Gastrocnemius medialis (tissue), 4 donors: ENCODE results near the gene ME3. TPM values are rescaled to one million over a fixed set of nuclear protein-coding genes. Genes with fewer than 3 reads are reported as not detected.

Source experiments
- ATAC-seq, 2 donors: fragments of 150-250 bp; one replicate each; pipeline ENCODE4 v1.9.1; 2016
- DNase-seq, 2 donors: peaks; one replicate each; pipeline ENCODE4 v3.0.0-alpha.2; 2019
- H3K27ac ChIP-seq, 4 donors: fragments of 200-600 bp; sonication (generic); 1 replicate in 1 of 4; 2 replicates in 3 of 4; pipeline ENCODE4 v1.5.1; 2016 to 2018; ENCODE audit warnings: mild to moderate bottlenecking in 2 of 4, moderate library complexity in 1 of 4
- H3K27me3 ChIP-seq, 3 donors: fragments of 200-600 bp; sonication (generic) in 2 of 3; 1 replicate in 1 of 3; 2 replicates in 2 of 3; pipeline versions ENCODE4 v1.5.1 to v1.6.0; 2016 to 2019; ENCODE audit warnings: mild to moderate bottlenecking in 1 of 3, moderate library complexity in 1 of 3
- H3K36me3 ChIP-seq, 2 donors: fragments of 200-600 bp; sonication (generic) in 1 of 2; one replicate each; pipeline ENCODE4 v1.5.1; 2017 to 2018
- H3K4me1 ChIP-seq, 2 donors: fragments of 200-600 bp; sonication (generic) in 1 of 2; one replicate each; pipeline ENCODE4 v1.5.1; 2016 to 2017; ENCODE audit warnings: mild to moderate bottlenecking in 2 of 2
- H3K4me3 ChIP-seq, 4 donors: fragments of 200-600 bp; sonication (generic) in 3 of 4; 1 replicate in 1 of 4; 2 replicates in 3 of 4; pipeline ENCODE4 v1.5.1; 2016 to 2019; ENCODE audit warnings: mild to moderate bottlenecking in 2 of 4
- H3K9me3 ChIP-seq, 3 donors: fragments of 200-600 bp; sonication (generic) in 2 of 3; 1 replicate in 1 of 3; 2 replicates in 2 of 3; pipeline ENCODE4 v1.5.1; 2016 to 2019
- CTCF ChIP-seq, 5 experiments: fragments of 450-650 bp in 3 of 5; fragments of 200-600 bp in 2 of 5; sonication (generic) in 2 of 5; IDR thresholded peaks in 4 of 5; conservative IDR thresholded peaks in 1 of 5; 1 replicate in 4 of 5; 2 replicates in 1 of 5; pipeline ENCODE4 v1.5.1; 2016 to 2019; ENCODE audit warnings: antibody characterized with exemption in 5 of 5, mild to moderate bottlenecking in 3 of 5, moderate library complexity in 3 of 5
- POLR2A ChIP-seq, 2 donors: fragments of 450-650 bp; IDR thresholded peaks; one replicate each; pipeline ENCODE4 v1.6.1; 2017; ENCODE audit warnings: antibody characterized with exemption in 2 of 2, mild to moderate bottlenecking in 2 of 2, moderate library complexity in 2 of 2
- in situ Hi-C, 4 donors: fragments of 200-750 bp; cut with MboI; loops; one replicate each; pipeline versions ENCODE4 v1.15.0 to v1.8.0; 2017; ENCODE audit warnings: low sequenced_read_pairs in 4 of 4
- intact Hi-C: fragments of 100-400 bp; cut with DNase I; formaldehyde crosslinking; loops from one replicate; pipeline ENCODE4 v1.15.1; 2023; ENCODE audit warnings: low total_unique reads
- total RNA-seq, 4 donors: library from RNA; depleted of rRNA; stranded (reverse); fragments of >200 nt; gene quantifications; one replicate each; pipeline versions ENCODE4 v1.1.0 to v1.2.3, GENCODE V29; 2016

Gene ME3
- total RNA-seq, 4 donors from 2014 or later, result 4.2 to 17.0 (median 15.7) TPM

- Histone ChIP-seq H3K4me1 (peaks cover 42 to 50% of the 10 kb centered on the region in 2 donors), H3K9me3 (no peaks in the 10 kb centered on the region), H3K27ac (peak overlapping the region; percentile 36 to 72 (median 48)), H3K27me3 (no peaks in the 10 kb centered on the region), H3K4me3 (no peak overlapping the region), H3K36me3 (no peaks in the 10 kb centered on the region)
- no peak for TF ChIP-seq CTCF (IDR thresholded peaks at IDR 0.05 in 4 of 5, conservative IDR thresholded peaks at IDR 0.05 in 1 of 5)
- no peak for TF ChIP-seq POLR2A (IDR thresholded peaks at IDR 0.05)
- peak in 1 of 2 donors; percentile 30 for ATAC-seq
- intact Hi-C loops, result no loop called here
- in situ Hi-C loops, result no loop called here
- DNase-seq, result no peak
Observed at GRCh38 chr11:86588566-86589090, 83.8 kb downstream of the ME3 start.

GRCh38 chr11:86587264-86588193 is 84.9 kb downstream of the ME3 start:
- intact Hi-C loops, result no loop called here
- Histone ChIP-seq H3K4me3 (no peak overlapping the region), H3K27me3 (no peaks in the 10 kb centered on the region), H3K4me1 (peaks cover 37 to 39% of the 10 kb centered on the region in 2 donors), H3K27ac (peak overlapping the region in 3 of 4 donors; percentile 24 to 72 (median 36)), H3K9me3 (no peaks in the 10 kb centered on the region), H3K36me3 (no peaks in the 10 kb centered on the region)
- DNase-seq (no peak), ATAC-seq (no peak)
- TF ChIP-seq POLR2A (IDR thresholded peaks at IDR 0.05) (no peak), CTCF (IDR thresholded peaks at IDR 0.05 in 4 of 5, conservative IDR thresholded peaks at IDR 0.05 in 1 of 5) (no peak)
- in situ Hi-C loops, result no loop called here

- no peak for TF ChIP-seq POLR2A (IDR thresholded peaks at IDR 0.05)
- TF ChIP-seq CTCF (IDR thresholded peaks at IDR 0.05 in 4 of 5, conservative IDR thresholded peaks at IDR 0.05 in 1 of 5), result no peak
- Histone ChIP-seq H3K36me3 (no peaks in the 10 kb centered on the region), H3K27me3 (no peaks in the 10 kb centered on the region), H3K4me3 (no peak overlapping the region), H3K27ac (no peak overlapping the region), H3K9me3 (no peaks in the 10 kb centered on the region), H3K4me1 (peaks cover 26 to 27% of the 10 kb centered on the region in 2 donors)
- ATAC-seq (no peak), DNase-seq (no peak)
- in situ Hi-C loops (no loop called here), intact Hi-C loops (no loop called here)
Observed at GRCh38 chr11:86586307-86586706, 86.1 kb downstream of the ME3 start.

- intact Hi-C loops (no loop called here), in situ Hi-C loops (no loop called here)
- TF ChIP-seq CTCF (IDR thresholded peaks at IDR 0.05 in 4 of 5, conservative IDR thresholded peaks at IDR 0.05 in 1 of 5) (no peak), POLR2A (IDR thresholded peaks at IDR 0.05) (no peak)
- Histone ChIP-seq H3K36me3 (no peaks in the 10 kb centered on the region), H3K27me3 (no peaks in the 10 kb centered on the region), H3K9me3 (no peaks in the 10 kb centered on the region), H3K4me3 (no peak overlapping the region), H3K27ac (no peak overlapping the region), H3K4me1 (peaks cover 25 to 27% of the 10 kb centered on the region in 2 donors)
- ATAC-seq, result no peak
- DNase-seq, result no peak
Observed at GRCh38 chr11:86582898-86583297, 89.5 kb downstream of the ME3 start.
